Rectal smooth muscle tissue (tissue), 1 donor: ENCODE results near the gene ABHD1.
"Not testable (repeated sequence)": the region's sequence is repeated elsewhere in the genome, so short reads cannot be mapped to it uniquely, and the experiment has no call there.

Experiments
- H3K27ac ChIP-seq: one replicate; pipeline ENCODE4 v1.7.0; 2013; ENCODE audit warnings: low read depth, low read length, inconsistent platforms
- H3K27me3 ChIP-seq: one replicate; pipeline ENCODE4 v1.7.0; 2013; ENCODE audit warnings: low read length; ENCODE audit not compliant: control insufficient read depth, insufficient read depth
- H3K36me3 ChIP-seq: one replicate; pipeline ENCODE4 v1.7.0; 2013; ENCODE audit warnings: low read length; ENCODE audit not compliant: control insufficient read depth, insufficient read depth
- H3K4me1 ChIP-seq: one replicate; pipeline ENCODE4 v1.7.0; 2013; ENCODE audit warnings: low read length; ENCODE audit not compliant: control insufficient read depth, insufficient read depth
- H3K4me3 ChIP-seq: one replicate; pipeline ENCODE4 v1.7.0; 2013; ENCODE audit warnings: low read length
- H3K9ac ChIP-seq: one replicate; pipeline ENCODE4 v1.7.0; 2013; ENCODE audit warnings: low read length

The ABHD1 gene

GRCh38 chr2:27154488-27154887 is 30.9 kb downstream of the ABHD1 start:
- H3K36me3 ChIP-seq: no peaks in the 10 kb centered on the region

GRCh38 chr2:27155069-27155520 is 31.5 kb downstream of the ABHD1 start:
- H3K27ac ChIP-seq: no peak overlapping the region
- no peaks in the 10 kb centered on the region for H3K4me1 ChIP-seq
- H3K27me3 ChIP-seq: no peaks in the 10 kb centered on the region
- no peaks in the 10 kb centered on the region for H3K36me3 ChIP-seq
- no peak overlapping the region for H3K4me3 ChIP-seq
- no peak overlapping the region for H3K9ac ChIP-seq

More at GRCh38 chr2:27154488-27154887, 30.9 kb downstream of the ABHD1 start:
- H3K4me3 ChIP-seq: no peak overlapping the region
- H3K27ac ChIP-seq: no peak overlapping the region
- H3K27me3 ChIP-seq: no peaks in the 10 kb centered on the region
- no peaks in the 10 kb centered on the region for H3K4me1 ChIP-seq
- no peak overlapping the region for H3K9ac ChIP-seq

- no peak overlapping the region for H3K27ac ChIP-seq
- H3K27me3 ChIP-seq: no peaks in the 10 kb centered on the region
These were observed 34.9 kb downstream of the ABHD1 start for GRCh38 chr2:27158468-27158867.

GRCh38 chr2:27159271-27159670 is 35.7 kb downstream of the ABHD1 start:
- no peaks in the 10 kb centered on the region for H3K36me3 ChIP-seq
- H3K4me1 ChIP-seq: no peaks in the 10 kb centered on the region
- no peaks in the 10 kb centered on the region for H3K27me3 ChIP-seq
- no peak overlapping the region for H3K9ac ChIP-seq
- H3K27ac ChIP-seq: no peak overlapping the region
- H3K4me3 ChIP-seq: no peak overlapping the region

More at GRCh38 chr2:27158468-27158867, 34.9 kb downstream of the ABHD1 start:
- Histone ChIP-seq H3K9ac (no peak overlapping the region), H3K36me3 (no peaks in the 10 kb centered on the region), H3K4me1 (no peaks in the 10 kb centered on the region), H3K4me3 (no peak overlapping the region)

- no peaks in the 10 kb centered on the region for H3K27me3 ChIP-seq
- no peaks in the 10 kb centered on the region for H3K36me3 ChIP-seq
- no peaks in the 10 kb centered on the region for H3K4me1 ChIP-seq
- no peak overlapping the region for H3K27ac ChIP-seq
- H3K9ac ChIP-seq: no peak overlapping the region
- no peak overlapping the region for H3K4me3 ChIP-seq
These were observed 36.6 kb downstream of the ABHD1 start for GRCh38 chr2:27160191-27160590.

- Histone ChIP-seq H3K27ac (no peak overlapping the region), H3K9ac (no peak overlapping the region), H3K4me1 (no peaks in the 10 kb centered on the region), H3K36me3 (no peaks in the 10 kb centered on the region), H3K27me3 (no peaks in the 10 kb centered on the region), H3K4me3 (no peak overlapping the region)
These were observed 38.8 kb downstream of the ABHD1 start for GRCh38 chr2:27162151-27163121.

- Histone ChIP-seq H3K27ac (no peak overlapping the region), H3K4me3 (no peak overlapping the region), H3K9ac (no peak overlapping the region), H3K27me3 (no peaks in the 10 kb centered on the region), H3K36me3 (no peaks in the 10 kb centered on the region), H3K4me1 (no peaks in the 10 kb centered on the region)
These were observed 41.5 kb downstream of the ABHD1 start for GRCh38 chr2:27164960-27165763.

- no peak overlapping the region for H3K27ac ChIP-seq
- no peaks in the 10 kb centered on the region for H3K4me1 ChIP-seq
- peaks cover 6% of the 10 kb centered on the region for H3K27me3 ChIP-seq
- no peak overlapping the region for H3K4me3 ChIP-seq
- no peak overlapping the region for H3K9ac ChIP-seq
- H3K36me3 ChIP-seq: no peaks in the 10 kb centered on the region
These were observed 47.1 kb downstream of the ABHD1 start for GRCh38 chr2:27170581-27171337.

- Histone ChIP-seq H3K27me3 (peaks cover 6% of the 10 kb centered on the region), H3K4me1 (no peaks in the 10 kb centered on the region), H3K36me3 (no peaks in the 10 kb centered on the region), H3K4me3 (no peak overlapping the region), H3K27ac (no peak overlapping the region), H3K9ac (no peak overlapping the region)
These were observed 47.8 kb downstream of the ABHD1 start for GRCh38 chr2:27171351-27171848.

- Histone ChIP-seq H3K4me1 (no peaks in the 10 kb centered on the region), H3K27ac (no peak overlapping the region), H3K4me3 (no peak overlapping the region), H3K36me3 (no peaks in the 10 kb centered on the region), H3K9ac (no peak overlapping the region), H3K27me3 (peaks cover 6% of the 10 kb centered on the region)
These were observed 51.0 kb downstream of the ABHD1 start for GRCh38 chr2:27174638-27175037.

- H3K36me3 ChIP-seq: no peaks in the 10 kb centered on the region
- no peak overlapping the region for H3K4me3 ChIP-seq
- H3K4me1 ChIP-seq: no peaks in the 10 kb centered on the region
- no peak overlapping the region for H3K9ac ChIP-seq
- peaks cover 6% of the 10 kb centered on the region for H3K27me3 ChIP-seq
- H3K27ac ChIP-seq: no peak overlapping the region
These were observed 51.7 kb downstream of the ABHD1 start for GRCh38 chr2:27175330-27175729.

GRCh38 chr2:27175781-27176180 is 52.2 kb downstream of the ABHD1 start:
- not testable (repeated sequence) for H3K36me3 ChIP-seq, H3K4me1 ChIP-seq, H3K4me3 ChIP-seq, H3K9ac ChIP-seq, H3K27ac ChIP-seq, H3K27me3 ChIP-seq
